IPS-18c (cell line): ENCODE results near the gene CCDC54.

Source experiments
- H3K4me3 ChIP-seq: 2 replicates; pipeline ENCODE4 v1.7.0; 2013; ENCODE audit warnings: low read depth, mild to moderate bottlenecking, low read length, moderate library complexity; ENCODE audit not compliant: insufficient read depth
- H3K9me3 ChIP-seq: one replicate; pipeline ENCODE4 v1.6.1; 2013; ENCODE audit warnings: mild to moderate bottlenecking, low read length, moderate library complexity; ENCODE audit not compliant: control insufficient read depth, insufficient read depth

The CCDC54 gene

GRCh38 chr3:107382631-107383030, 5.4 kb downstream of the CCDC54 start:
- no peaks in the 10 kb centered on the region for H3K9me3 ChIP-seq

DNA sequence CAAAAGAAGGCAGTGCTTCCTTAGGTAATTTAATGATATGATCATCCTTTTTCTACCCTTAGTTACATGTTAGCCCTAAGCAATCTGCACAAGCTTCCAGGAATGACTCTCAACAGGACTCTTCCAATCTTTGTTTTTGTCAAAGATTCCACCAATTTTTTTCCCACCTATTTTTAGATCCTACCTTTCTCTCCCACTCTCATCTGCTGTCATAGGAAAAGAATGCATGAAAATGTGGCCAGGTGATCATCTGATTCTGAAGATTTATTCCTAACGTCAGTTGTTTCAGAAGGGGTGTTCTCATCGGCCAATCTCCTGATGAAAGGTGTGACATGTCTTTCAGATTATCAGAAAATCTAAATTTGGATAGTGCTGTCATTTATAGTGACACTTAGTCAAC, 7.2 kb downstream of the CCDC54 start:
- H3K9me3 ChIP-seq, result no peaks in the 10 kb centered on the region
- H3K4me3 ChIP-seq, result no peak overlapping the region

More at GRCh38 chr3:107382631-107383030, 5.4 kb downstream of the CCDC54 start:
- H3K4me3 ChIP-seq, result no peak overlapping the region

DNA sequence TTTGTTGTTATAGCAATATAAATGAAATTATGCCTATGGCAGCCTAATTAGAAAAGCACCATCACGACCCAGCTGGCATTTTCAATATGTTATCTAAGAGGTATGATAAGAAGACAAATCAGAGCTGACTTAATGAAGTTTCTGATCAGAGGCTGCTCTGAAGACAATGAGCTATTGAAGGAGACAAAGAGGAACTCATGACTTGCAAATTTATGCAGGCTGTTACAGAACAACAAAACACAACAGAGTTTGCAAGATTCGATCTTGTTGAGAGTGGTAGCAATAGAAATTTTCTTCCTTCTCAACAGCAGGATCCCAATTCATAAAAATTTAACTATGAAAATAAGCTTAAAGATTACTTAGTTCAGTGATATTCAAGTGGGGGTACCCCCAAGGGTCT, 7.7 kb downstream of the CCDC54 start:
- Histone ChIP-seq H3K4me3 (no peak overlapping the region), H3K9me3 (no peaks in the 10 kb centered on the region)

DNA sequence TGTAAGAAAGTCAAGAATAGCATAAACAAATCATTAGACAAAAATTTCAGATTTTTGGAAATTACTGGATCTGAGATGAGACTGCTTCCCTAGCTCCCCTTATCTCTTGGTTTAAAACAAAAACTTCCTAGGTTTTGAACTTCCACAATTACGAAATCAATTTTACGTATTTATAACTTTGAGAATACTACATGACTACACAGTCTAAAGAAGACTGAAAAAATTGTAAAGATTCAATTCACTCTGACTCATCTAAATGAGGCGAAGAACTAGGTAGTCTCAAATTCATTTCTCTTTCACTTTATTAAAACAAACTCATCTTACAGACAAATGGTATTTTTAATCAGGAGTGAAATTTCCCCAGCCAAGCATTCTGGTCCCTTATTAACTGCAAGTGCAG, 10.3 kb downstream of the CCDC54 start:
- H3K9me3 ChIP-seq, result no peaks in the 10 kb centered on the region

DNA sequence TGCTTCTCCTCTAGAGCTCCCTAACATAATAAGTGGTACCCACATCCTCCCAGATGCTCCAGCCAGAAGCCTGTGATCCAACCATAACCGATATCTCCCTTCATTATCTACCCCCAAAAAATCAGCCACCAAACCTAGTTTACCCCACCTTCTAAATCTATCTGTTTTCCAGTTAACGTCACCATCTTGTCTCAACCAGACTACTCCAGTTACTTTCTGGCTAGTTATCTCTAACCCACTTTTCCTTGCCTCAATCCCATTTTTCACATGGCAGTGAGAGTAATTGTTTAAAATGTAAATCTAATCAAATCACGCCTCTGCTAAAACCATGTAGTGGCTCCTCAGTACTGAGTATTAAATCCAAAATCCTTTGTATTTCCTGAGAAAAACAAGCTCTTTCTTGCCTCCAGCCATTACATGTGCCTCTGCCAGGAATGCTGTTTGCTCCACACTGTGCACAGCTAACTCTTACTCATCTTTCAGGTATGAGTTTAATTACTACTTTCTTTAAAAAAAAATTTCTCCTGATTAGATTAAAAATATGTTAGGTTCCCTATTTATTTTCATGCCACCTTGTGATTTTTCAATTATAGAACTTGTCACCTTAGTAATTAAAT, 15.4 kb downstream of the CCDC54 start:
- Histone ChIP-seq H3K4me3 (no peak overlapping the region), H3K9me3 (no peaks in the 10 kb centered on the region)

More for the DNA sequence above, 10.3 kb downstream of the CCDC54 start:
- no peak overlapping the region for H3K4me3 ChIP-seq

DNA sequence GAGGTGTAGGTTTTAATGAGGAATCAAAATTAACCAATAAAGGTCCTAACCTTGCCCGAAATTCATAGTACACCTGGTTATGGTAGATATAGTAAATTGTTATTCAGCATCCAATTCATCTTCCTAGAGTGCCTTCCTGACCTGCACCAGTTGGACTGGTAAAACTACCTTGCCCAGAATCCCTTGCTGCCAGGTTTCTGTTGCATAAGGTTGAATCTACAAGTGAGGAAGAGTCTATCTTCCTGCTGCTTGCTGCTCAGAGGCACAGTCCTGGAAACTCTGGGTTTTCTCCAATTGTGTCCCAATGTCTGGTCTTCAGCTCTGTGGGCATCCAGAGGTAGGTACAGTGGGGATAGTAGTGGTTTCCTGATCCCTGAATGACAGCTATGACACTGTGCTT, 17.3 kb downstream of the CCDC54 start:
- Histone ChIP-seq H3K4me3 (no peak overlapping the region), H3K9me3 (no peaks in the 10 kb centered on the region)

DNA sequence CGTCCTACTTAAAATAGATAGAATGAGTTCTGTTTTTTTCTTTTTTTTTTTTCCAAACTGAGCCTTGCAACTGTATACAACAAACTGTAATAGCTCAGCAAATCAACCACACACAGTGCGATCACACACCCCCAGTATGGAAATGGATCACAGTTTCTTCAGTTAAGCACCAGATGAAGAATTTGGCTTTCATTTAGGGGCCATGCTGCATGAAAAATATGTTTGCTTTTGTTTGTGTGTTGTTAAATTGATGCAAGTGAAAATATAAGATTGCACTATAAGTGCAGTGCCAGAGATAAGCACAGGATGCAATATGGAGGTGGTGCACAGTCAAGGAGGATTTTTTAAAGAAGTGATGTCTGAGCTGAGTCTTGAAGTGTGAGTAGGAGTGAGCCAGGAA, 17.8 kb downstream of the CCDC54 start:
- Histone ChIP-seq H3K9me3 (no peaks in the 10 kb centered on the region), H3K4me3 (no peak overlapping the region)

DNA sequence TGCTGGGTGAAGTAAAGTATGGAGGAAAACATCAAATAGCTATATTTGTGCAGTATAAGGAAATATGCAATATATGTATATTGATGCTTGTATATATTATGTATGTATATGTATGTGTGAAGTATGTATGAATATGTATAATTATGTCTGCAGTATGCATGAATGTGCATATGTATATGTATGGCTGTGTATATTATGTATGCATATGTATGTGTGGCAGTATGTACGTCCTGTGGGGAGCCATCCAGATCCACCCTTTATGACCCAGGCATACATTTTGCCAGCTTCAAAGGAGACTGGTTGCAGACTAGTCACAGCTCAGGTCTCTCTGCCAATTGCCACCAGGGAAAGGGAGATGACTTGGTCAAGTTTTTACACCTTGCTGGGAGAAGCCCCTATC, 24.1 kb downstream of the CCDC54 start:
- no peaks in the 10 kb centered on the region for H3K9me3 ChIP-seq
- H3K4me3 ChIP-seq, result no peak overlapping the region

GRCh38 chr3:107402214-107402613, 25.0 kb downstream of the CCDC54 start:
- Histone ChIP-seq H3K4me3 (no peak overlapping the region), H3K9me3 (no peaks in the 10 kb centered on the region)

- Histone ChIP-seq H3K4me3 (no peak overlapping the region), H3K9me3 (no peaks in the 10 kb centered on the region)
Observed at GRCh38 chr3:107404727-107405469, 27.7 kb downstream of the CCDC54 start.

DNA sequence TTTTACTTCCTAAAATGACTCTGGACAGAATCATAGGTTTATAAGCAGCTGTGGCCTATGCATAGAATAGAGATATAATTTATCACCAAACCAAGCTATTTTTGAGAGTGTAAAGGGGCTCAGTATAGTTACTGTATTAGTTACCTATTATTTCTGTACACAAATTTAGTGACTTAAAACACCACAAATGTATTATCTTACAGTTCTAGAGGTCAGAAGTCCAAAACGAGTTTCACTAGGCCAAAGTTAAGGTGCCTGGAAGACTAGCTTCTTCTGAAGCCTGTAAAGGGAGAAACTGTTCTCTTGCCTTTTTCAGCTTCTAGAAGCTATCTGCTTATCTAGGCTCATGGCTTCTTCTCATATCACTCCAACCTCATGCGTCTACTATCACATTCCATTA, 30.1 kb downstream of the CCDC54 start:
- no peaks in the 10 kb centered on the region for H3K9me3 ChIP-seq
- H3K4me3 ChIP-seq, result no peak overlapping the region

DNA sequence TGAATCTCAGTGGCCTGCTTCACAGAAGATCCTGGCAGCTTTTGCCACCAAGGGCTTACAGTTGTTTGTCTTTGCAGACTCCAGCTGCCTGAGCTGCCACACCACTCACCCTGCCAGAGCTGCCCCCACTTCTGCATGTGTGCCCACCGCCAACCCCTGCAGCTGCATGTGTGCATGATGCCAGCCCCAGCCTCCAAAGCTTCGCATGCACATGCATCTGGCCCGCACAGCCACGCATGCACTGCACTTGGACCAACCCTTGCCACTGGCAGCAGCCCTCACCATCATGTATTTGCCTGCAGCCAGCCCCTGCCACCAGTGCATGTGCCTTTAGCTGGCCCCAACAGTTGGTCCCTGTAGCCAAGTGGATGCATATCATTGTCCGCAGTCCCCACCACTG, 31.3 kb downstream of the CCDC54 start:
- no peak overlapping the region for H3K4me3 ChIP-seq
- no peaks in the 10 kb centered on the region for H3K9me3 ChIP-seq

- Histone ChIP-seq H3K9me3 (no peaks in the 10 kb centered on the region), H3K4me3 (no peak overlapping the region)
Observed at GRCh38 chr3:107409365-107409764, 32.1 kb downstream of the CCDC54 start.

- H3K4me3 ChIP-seq, result no peak overlapping the region
- no peaks in the 10 kb centered on the region for H3K9me3 ChIP-seq
Observed at GRCh38 chr3:107410606-107411005, 33.4 kb downstream of the CCDC54 start.

GRCh38 chr3:107411056-107411455, 33.8 kb downstream of the CCDC54 start:
- no peak overlapping the region for H3K4me3 ChIP-seq

DNA sequence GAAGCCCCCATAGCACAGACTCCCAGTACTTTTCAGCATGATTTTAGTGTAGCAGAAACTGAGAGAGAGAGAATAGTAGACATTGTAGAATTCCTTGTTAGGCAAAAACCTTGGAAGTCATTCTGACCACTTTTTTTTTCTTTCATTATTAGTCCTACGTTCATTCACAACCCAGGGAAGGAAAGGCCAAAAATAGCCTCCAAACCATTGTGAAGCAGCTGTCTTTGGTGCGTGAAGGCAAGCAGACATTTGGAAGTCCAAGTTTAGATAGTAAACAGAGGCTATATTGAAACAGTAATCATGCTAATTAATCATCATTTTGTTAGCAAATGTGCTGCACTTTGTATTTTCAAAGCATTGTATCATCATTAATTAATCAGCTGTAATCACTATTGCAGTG, 34.5 kb downstream of the CCDC54 start:
- H3K4me3 ChIP-seq, result no peak overlapping the region
- H3K9me3 ChIP-seq, result no peaks in the 10 kb centered on the region

More at GRCh38 chr3:107411056-107411455, 33.8 kb downstream of the CCDC54 start:
- H3K9me3 ChIP-seq, result no peaks in the 10 kb centered on the region

DNA sequence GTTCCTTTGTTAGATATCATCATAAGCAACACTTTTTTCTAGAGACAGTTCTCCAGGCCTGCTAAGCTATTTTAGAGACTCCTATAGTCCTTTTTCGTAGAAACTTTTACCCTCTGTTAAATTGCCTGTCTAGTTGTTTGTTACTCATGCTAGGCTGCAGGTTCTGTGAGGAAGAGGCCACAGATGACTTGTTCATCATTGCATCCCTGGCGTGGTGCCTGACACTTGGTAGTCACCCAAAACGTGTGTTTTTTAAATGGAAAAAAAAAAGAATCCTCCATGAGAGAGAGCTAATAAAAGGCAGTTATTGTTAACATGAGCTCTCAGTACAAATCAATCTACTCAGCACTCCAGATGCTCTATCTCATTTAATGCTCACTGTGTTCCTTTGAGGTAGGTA, 35.1 kb downstream of the CCDC54 start:
- no peaks in the 10 kb centered on the region for H3K9me3 ChIP-seq
- no peak overlapping the region for H3K4me3 ChIP-seq

GRCh38 chr3:107413264-107413663, 36.0 kb downstream of the CCDC54 start:
- Histone ChIP-seq H3K9me3 (no peaks in the 10 kb centered on the region), H3K4me3 (no peak overlapping the region)
